ENCODE measurements around the gene CCDC85B.

Gene CCDC85B

GRCh38 chr11:65927904-65928397 is 37.5 kb downstream of the CCDC85B start:
- Histone ChIP-seq H3K9ac (ENCODE audit: low read depth, low read length) (peak overlapping the region; percentile 59), H3K27me3 (ENCODE audit: insufficient read depth, low read length, poor library complexity) (no peaks in the 10 kb centered on the region), H4K20me1 (ENCODE audit: insufficient read depth, low read length) (no peaks in the 10 kb centered on the region), H3K4me2 (ENCODE audit: insufficient read depth, low read length) (peak overlapping the region; percentile 65), H3K27ac (ENCODE audit: low read length) (peak overlapping the region; percentile 90), H3K9me3 (ENCODE audit: insufficient read depth, low read length, severe bottlenecking) (no peaks in the 10 kb centered on the region), H2AFZ (ENCODE audit: low read depth, low read length) (peak overlapping the region; percentile 82), H3K79me2 (ENCODE audit: insufficient read depth, low read length) (no peaks in the 10 kb centered on the region), H3K36me3 (ENCODE audit: insufficient read depth, low read length) (peaks cover 4% of the 10 kb centered on the region), H3K4me1 (ENCODE audit: insufficient read depth, low read length) (peaks cover 30% of the 10 kb centered on the region), H3K4me3 (ENCODE audit: low read depth in 1 of 2, low read length in 2 of 2) (peak overlapping the region in 1 of 2 experiments; percentile 49; a peak in 2 of 4 replicates)
- TF ChIP-seq CTCF (IDR thresholded peaks at IDR 0.05; ENCODE audit: borderline replicate concordance, extremely low read depth, low read length, poor library complexity, severe bottlenecking) (peak; percentile 10), EZH2 (IDR thresholded peaks at IDR 0.05; ENCODE audit: borderline replicate concordance, low read depth, low read length, severe bottlenecking) (no peak)
- peak; percentile 90 for ATAC-seq (ENCODE audit: insufficient read depth, low read depth)
- DNase-seq: peak; percentile 94

GRCh38 chr11:65928667-65929066 is 38.2 kb downstream of the CCDC85B start:
- DNase-seq (no peak), ATAC-seq (ENCODE audit: insufficient read depth, low read depth) (no peak)
- TF ChIP-seq EZH2 (IDR thresholded peaks at IDR 0.05; ENCODE audit: borderline replicate concordance, low read depth, low read length, severe bottlenecking) (no peak), CTCF (IDR thresholded peaks at IDR 0.05; ENCODE audit: borderline replicate concordance, extremely low read depth, low read length, poor library complexity, severe bottlenecking) (no peak)
- H2AFZ ChIP-seq (ENCODE audit: low read depth, low read length): peak overlapping the region; percentile 82
- H3K4me3 ChIP-seq (ENCODE audit: low read depth in 1 of 2, low read length in 2 of 2): peak overlapping the region in 1 of 2 experiments; percentile 49; a peak in 1 of 4 replicates
- H3K9me3 ChIP-seq (ENCODE audit: insufficient read depth, low read length, severe bottlenecking): no peaks in the 10 kb centered on the region
- H3K4me2 ChIP-seq (ENCODE audit: insufficient read depth, low read length): peak overlapping the region; percentile 65
- H3K4me1 ChIP-seq (ENCODE audit: insufficient read depth, low read length): peaks cover 30% of the 10 kb centered on the region
- H4K20me1 ChIP-seq (ENCODE audit: insufficient read depth, low read length): no peaks in the 10 kb centered on the region
- peak overlapping the region; percentile 59 for H3K9ac ChIP-seq (ENCODE audit: low read depth, low read length)
- no peaks in the 10 kb centered on the region for H3K79me2 ChIP-seq (ENCODE audit: insufficient read depth, low read length)
- H3K36me3 ChIP-seq (ENCODE audit: insufficient read depth, low read length): no peaks in the 10 kb centered on the region
- no peaks in the 10 kb centered on the region for H3K27me3 ChIP-seq (ENCODE audit: insufficient read depth, low read length, poor library complexity)
- peak overlapping the region; percentile 90 for H3K27ac ChIP-seq (ENCODE audit: low read length)

GRCh38 chr11:65931773-65932557 is 41.5 kb downstream of the CCDC85B start:
- Histone ChIP-seq H2AFZ (ENCODE audit: low read depth, low read length) (0 out of 2 replicates have a peak overlapping the region, but pooled peaks have one; percentile 47), H3K36me3 (ENCODE audit: insufficient read depth, low read length) (no peaks in the 10 kb centered on the region), H3K9ac (ENCODE audit: low read depth, low read length) (no peak overlapping the region), H3K4me3 (ENCODE audit: low read depth in 1 of 2, low read length in 2 of 2) (no peak overlapping the region), H3K9me3 (ENCODE audit: insufficient read depth, low read length, severe bottlenecking) (no peaks in the 10 kb centered on the region), H4K20me1 (ENCODE audit: insufficient read depth, low read length) (no peaks in the 10 kb centered on the region), H3K27ac (ENCODE audit: low read length) (no peak overlapping the region), H3K4me2 (ENCODE audit: insufficient read depth, low read length) (no peak overlapping the region), H3K4me1 (ENCODE audit: insufficient read depth, low read length) (peaks cover 29% of the 10 kb centered on the region), H3K79me2 (ENCODE audit: insufficient read depth, low read length) (no peaks in the 10 kb centered on the region), H3K27me3 (ENCODE audit: insufficient read depth, low read length, poor library complexity) (no peaks in the 10 kb centered on the region)
- TF ChIP-seq CTCF (IDR thresholded peaks at IDR 0.05; ENCODE audit: borderline replicate concordance, extremely low read depth, low read length, poor library complexity, severe bottlenecking) (peak; percentile 31), EZH2 (IDR thresholded peaks at IDR 0.05; ENCODE audit: borderline replicate concordance, low read depth, low read length, severe bottlenecking) (no peak)
- no peak for DNase-seq
- ATAC-seq (ENCODE audit: insufficient read depth, low read depth): no peak
